Measurements from ENCODE around the gene PRDM16. TPM values are rescaled to one million over a fixed set of nuclear protein-coding genes. Genes with fewer than 3 reads are reported as not detected.

The PRDM16 gene
- polyA plus RNA-seq, 1 of the 3 experiments (the other 2 are of a cell fraction) = not detected

- H3K27ac ChIP-seq (ENCODE audit: low read depth in 2 of 2, low read length in 1 of 2) = no peak overlapping the region
- ChIA-PET CTCF (interaction anchor here (1.0 to 9.4 kb wide), 3 partner anchors 15 to 23 kb away, joined by 3 to 114 read pairs (median 4); partner anchors contain the start of gene ARHGEF16), POLR2A (no interaction called here)
- no peak for DNase-seq
- peaks cover 0 to 7% of the 10 kb centered on the region in 2 experiments; a peak in 2 of 4 replicates for H3K4me1 ChIP-seq (ENCODE audit: control insufficient read depth in 1 of 2, insufficient read depth in 2 of 2, low read depth in 1 of 2, low read length in 1 of 2)
- TF ChIP-seq, protein P1, sequence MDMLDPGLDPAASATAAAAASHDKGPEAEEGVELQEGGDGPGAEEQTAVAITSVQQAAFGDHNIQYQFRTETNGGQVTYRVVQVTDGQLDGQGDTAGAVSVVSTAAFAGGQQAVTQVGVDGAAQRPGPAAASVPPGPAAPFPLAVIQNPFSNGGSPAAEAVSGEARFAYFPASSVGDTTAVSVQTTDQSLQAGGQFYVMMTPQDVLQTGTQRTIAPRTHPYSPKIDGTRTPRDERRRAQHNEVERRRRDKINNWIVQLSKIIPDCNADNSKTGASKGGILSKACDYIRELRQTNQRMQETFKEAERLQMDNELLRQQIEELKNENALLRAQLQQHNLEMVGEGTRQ (IDR thresholded peaks at IDR 0.05; ENCODE audit: borderline replicate concordance, low read depth, low read length) = no peak
- no peak for TF ChIP-seq SMC3 (IDR thresholded peaks at IDR 0.05; ENCODE audit: low read depth, low read length)
- TF ChIP-seq RAD21 (IDR thresholded peaks at IDR 0.05; ENCODE audit: low read length) = no peak
- no peak overlapping the region for H3K9ac ChIP-seq
- H3K4me3 ChIP-seq (ENCODE audit: low read depth in 2 of 2, low read length in 1 of 2) = no peak overlapping the region
- 80% methylated on average over 2 of the region's 34 CpGs for WGBS (ENCODE audit: low lambda C conversion rate)
- no peaks in the 10 kb centered on the region for H4K20me1 ChIP-seq (ENCODE audit: insufficient read depth)
- no peaks in the 10 kb centered on the region for H3K9me3 ChIP-seq
- H3K79me2 ChIP-seq (ENCODE audit: insufficient read depth) = no peaks in the 10 kb centered on the region
- H2AFZ ChIP-seq (ENCODE audit: low read depth) = no peak overlapping the region
- H3K36me3 ChIP-seq (replicated peaks in 1 of 2; ENCODE audit: control insufficient read depth in 1 of 2, insufficient read depth in 2 of 2, low read length in 1 of 2) = no peaks in the 10 kb centered on the region
- H3K9me2 ChIP-seq = no peaks in the 10 kb centered on the region
- no peak overlapping the region for H3K4me2 ChIP-seq
- H3K27me3 ChIP-seq (ENCODE audit: insufficient read depth) = no peaks in the 10 kb centered on the region
- no peaks in the 10 kb centered on the region for H3F3A ChIP-seq (replicated peaks; ENCODE audit: insufficient read depth)
These were observed 399.5 kb downstream of the PRDM16 start for GRCh38 chr1:3468236-3469103.

DNA sequence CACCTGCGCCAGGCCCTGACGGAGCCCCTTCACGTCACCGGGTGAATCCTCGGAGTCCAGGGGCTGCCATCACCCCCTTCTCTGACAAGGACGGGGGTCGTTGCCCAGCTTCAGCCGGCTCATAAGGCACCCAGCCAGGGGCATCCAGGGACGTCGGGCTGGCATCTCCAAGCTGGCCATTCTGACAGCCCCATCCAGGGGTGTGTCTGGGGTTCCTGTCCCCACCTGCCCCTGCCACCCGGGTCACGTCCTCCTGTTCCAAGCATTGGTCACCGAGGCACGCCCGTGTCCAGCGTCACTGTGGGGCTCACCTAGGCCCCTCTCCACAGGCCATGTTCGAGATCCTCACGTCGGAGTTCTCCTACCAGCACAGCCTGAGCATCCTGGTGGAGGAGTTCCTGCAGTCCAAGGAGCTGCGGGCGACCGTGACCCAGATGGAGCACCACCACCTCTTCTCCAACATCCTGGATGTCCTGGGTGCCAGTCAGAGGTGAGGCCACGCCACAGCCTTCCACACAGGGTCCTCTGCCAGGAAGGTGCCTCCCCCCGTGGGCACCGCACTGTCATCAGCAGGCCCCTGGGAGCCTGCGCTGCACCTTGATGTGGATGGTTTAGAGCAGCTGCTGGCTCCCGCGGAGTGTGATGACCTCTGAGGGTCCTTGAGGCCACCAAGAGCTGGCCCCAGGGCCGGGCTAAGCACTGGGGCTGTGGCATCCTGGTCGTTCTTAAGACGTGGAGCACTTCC is 400.3 kb downstream of the PRDM16 start:
- no peak for DNase-seq
- ChIA-PET CTCF (interaction anchor here (1.3 to 9.4 kb wide), 3 partner anchors 16 to 255 kb away, joined by 3 to 114 read pairs (median 3); partner anchors contain the start of gene ARHGEF16), POLR2A (no interaction called here)
- 45% methylated on average over 4 of the region's 31 CpGs for WGBS (ENCODE audit: low lambda C conversion rate)
- Histone ChIP-seq H3K79me2 (ENCODE audit: insufficient read depth) (no peaks in the 10 kb centered on the region), H3K27me3 (ENCODE audit: insufficient read depth) (no peaks in the 10 kb centered on the region), H3F3A (replicated peaks; ENCODE audit: insufficient read depth) (no peaks in the 10 kb centered on the region), H3K4me3 (ENCODE audit: low read depth in 2 of 2, low read length in 1 of 2) (no peak overlapping the region), H3K9me2 (no peaks in the 10 kb centered on the region), H3K9me3 (no peaks in the 10 kb centered on the region), H3K36me3 (replicated peaks in 1 of 2; ENCODE audit: control insufficient read depth in 1 of 2, insufficient read depth in 2 of 2, low read length in 1 of 2) (no peaks in the 10 kb centered on the region), H3K27ac (ENCODE audit: low read depth in 2 of 2, low read length in 1 of 2) (no peak overlapping the region), H3K4me2 (no peak overlapping the region), H4K20me1 (ENCODE audit: insufficient read depth) (no peaks in the 10 kb centered on the region), H3K9ac (no peak overlapping the region), H3K4me1 (ENCODE audit: control insufficient read depth in 1 of 2, insufficient read depth in 2 of 2, low read depth in 1 of 2, low read length in 1 of 2) (peaks cover 0 to 7% of the 10 kb centered on the region in 2 experiments; a peak in 2 of 4 replicates), H2AFZ (ENCODE audit: low read depth) (no peak overlapping the region)
- TF ChIP-seq JUND (IDR thresholded peaks at IDR 0.05) = no peak
- no peak for TF ChIP-seq REST (IDR thresholded peaks at IDR 0.05; ENCODE audit: low read depth, low read length)
- no peak for TF ChIP-seq TCF12 (IDR thresholded peaks at IDR 0.05)
- TF ChIP-seq CHD2 (IDR thresholded peaks at IDR 0.05; ENCODE audit: low read length, partially characterized antibody) = no peak
- TF ChIP-seq NRF1 (IDR thresholded peaks at IDR 0.05; ENCODE audit: low read depth, low read length) = no peak
- no peak for TF ChIP-seq ZBTB33 (IDR thresholded peaks at IDR 0.05; ENCODE audit: borderline replicate concordance, low read depth)
- TF ChIP-seq SMC3 (IDR thresholded peaks at IDR 0.05; ENCODE audit: low read depth, low read length) = no peak
- no peak for TF ChIP-seq SIN3A (IDR thresholded peaks at IDR 0.05; ENCODE audit: borderline replicate concordance, low read depth, low read length)
- no peak for TF ChIP-seq RAD21 (IDR thresholded peaks at IDR 0.05; ENCODE audit: low read length)
- TF ChIP-seq FOXM1 (IDR thresholded peaks at IDR 0.05; ENCODE audit: low read depth) = no peak

All from SK-N-SH (cell line).